Esophagus squamous epithelium (tissue), 5 donors: Measurements from ENCODE around the gene DEPP1. TPM values are rescaled to one million over a fixed set of nuclear protein-coding genes. Genes with fewer than 3 reads are reported as not detected.

Source experiments
- DNase-seq: peaks from one replicate; lab custom pipeline; 2025; lab: John Stamatoyannopoulos, UW
- H3K27ac ChIP-seq, 4 donors: fragments of 200-600 bp; sonication (generic); one replicate each; pipeline ENCODE4 v1.5.1; 2016 to 2019; ENCODE audit warnings: mild to moderate bottlenecking in 1 of 4
- H3K27me3 ChIP-seq, 4 donors: fragments of 200-600 bp; sonication (generic); 1 replicate in 3 of 4; 2 replicates in 1 of 4; pipeline versions ENCODE4 v1.5.1 to v1.6.0; 2017 to 2021; ENCODE audit warnings: antibody characterized with exemption in 1 of 4
- H3K36me3 ChIP-seq, 3 donors: fragments of 200-600 bp; sonication (generic); one replicate each; pipeline ENCODE4 v1.5.1; 2016 to 2019
- H3K4me1 ChIP-seq, 3 donors: fragments of 200-600 bp; sonication (generic); one replicate each; pipeline ENCODE4 v1.5.1; 2017 to 2019
- H3K4me3 ChIP-seq, 4 donors: fragments of 200-600 bp; sonication (generic); 1 replicate in 3 of 4; 2 replicates in 1 of 4; pipeline ENCODE4 v1.5.1; 2016 to 2019; ENCODE audit warnings: mild to moderate bottlenecking in 2 of 4, moderate library complexity in 1 of 4
- H3K9me3 ChIP-seq, 3 donors: fragments of 200-600 bp; sonication (generic); one replicate each; pipeline ENCODE4 v1.5.1; 2016 to 2019
- POLR2A ChIP-seq, 4 donors: fragments of 450-650 bp; IDR thresholded peaks; one replicate each; pipeline ENCODE4 v1.6.1; 2017; ENCODE audit warnings: antibody characterized with exemption in 4 of 4, mild to moderate bottlenecking in 4 of 4, moderate library complexity in 3 of 4
- WGBS, 2 donors: methylation state at CpG; one replicate each; pipeline ENCODE4 v1.1.5; 2018; 5-methylcytosine and 5-hydroxymethylcytosine counted together
- intact Hi-C: fragments of 100-400 bp; cut with DNase I; formaldehyde crosslinking; loops from one replicate; pipeline ENCODE4 v1.15.0; 2022
- total RNA-seq, 4 donors: library from RNA; depleted of rRNA; stranded (reverse); fragments of >200 nt; gene quantifications; one replicate each; pipeline ENCODE4 v1.1.0, GENCODE V29; 2016
- TF ChIP-seq, protein P1 (sequence below), 6 experiments: fragments of 450-650 bp in 4 of 6; fragments of 200-600 bp in 2 of 6; sonication (generic) in 2 of 6; IDR thresholded peaks; one replicate each; pipeline ENCODE4 v1.5.1; 2016 to 2019; ENCODE audit warnings: antibody characterized with exemption in 6 of 6, mild to moderate bottlenecking in 4 of 6, moderate library complexity in 4 of 6
- donor health status: DM: yes; HTN: yes; CAD: no.

DEPP1 gene
- total RNA-seq, 4 donors from 2014 or later: 2.5 to 116 (median 27.5) TPM

DNA sequence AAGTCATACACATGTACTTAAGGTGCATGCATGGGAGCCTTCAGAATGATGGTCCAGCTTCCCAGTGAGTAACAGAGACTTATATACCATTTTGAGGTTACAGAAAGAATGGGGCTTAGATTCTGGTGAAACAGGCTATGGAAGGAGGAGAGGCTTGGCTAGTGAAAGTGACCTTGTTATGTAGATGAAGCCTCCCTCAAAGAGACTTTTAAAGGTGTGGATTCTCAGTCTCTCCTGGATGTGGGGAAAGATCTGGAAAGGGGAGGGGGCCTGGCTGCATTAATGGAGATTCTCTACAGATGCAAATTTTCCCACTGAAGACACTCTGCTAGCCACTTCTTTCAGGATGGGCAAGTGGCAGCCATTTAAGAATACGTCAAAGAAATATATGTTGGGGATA, 13.5 kb downstream of the DEPP1 start:
- no peak for DNase-seq
- intact Hi-C loops: no loop called here
- 86 to 100% methylated on average over 1 of the region's 1 CpG for WGBS, 2 donors
- Histone ChIP-seq H3K4me3 (no peak overlapping the region), H3K36me3 (peaks cover 0 to 5% (median 0%) of the 10 kb centered on the region in 3 donors), H3K27me3 (no peaks in the 10 kb centered on the region), H3K9me3 (no peaks in the 10 kb centered on the region), H3K4me1 (peaks cover 15 to 94% (median 48%) of the 10 kb centered on the region in 3 donors), H3K27ac (peak overlapping the region in 2 of 4 donors; percentile 70 to 92)
- no peak for TF ChIP-seq POLR2A (IDR thresholded peaks at IDR 0.05)
- TF ChIP-seq, protein P1, sequence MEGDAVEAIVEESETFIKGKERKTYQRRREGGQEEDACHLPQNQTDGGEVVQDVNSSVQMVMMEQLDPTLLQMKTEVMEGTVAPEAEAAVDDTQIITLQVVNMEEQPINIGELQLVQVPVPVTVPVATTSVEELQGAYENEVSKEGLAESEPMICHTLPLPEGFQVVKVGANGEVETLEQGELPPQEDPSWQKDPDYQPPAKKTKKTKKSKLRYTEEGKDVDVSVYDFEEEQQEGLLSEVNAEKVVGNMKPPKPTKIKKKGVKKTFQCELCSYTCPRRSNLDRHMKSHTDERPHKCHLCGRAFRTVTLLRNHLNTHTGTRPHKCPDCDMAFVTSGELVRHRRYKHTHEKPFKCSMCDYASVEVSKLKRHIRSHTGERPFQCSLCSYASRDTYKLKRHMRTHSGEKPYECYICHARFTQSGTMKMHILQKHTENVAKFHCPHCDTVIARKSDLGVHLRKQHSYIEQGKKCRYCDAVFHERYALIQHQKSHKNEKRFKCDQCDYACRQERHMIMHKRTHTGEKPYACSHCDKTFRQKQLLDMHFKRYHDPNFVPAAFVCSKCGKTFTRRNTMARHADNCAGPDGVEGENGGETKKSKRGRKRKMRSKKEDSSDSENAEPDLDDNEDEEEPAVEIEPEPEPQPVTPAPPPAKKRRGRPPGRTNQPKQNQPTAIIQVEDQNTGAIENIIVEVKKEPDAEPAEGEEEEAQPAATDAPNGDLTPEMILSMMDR (IDR thresholded peaks at IDR 0.05): no peak

DNA sequence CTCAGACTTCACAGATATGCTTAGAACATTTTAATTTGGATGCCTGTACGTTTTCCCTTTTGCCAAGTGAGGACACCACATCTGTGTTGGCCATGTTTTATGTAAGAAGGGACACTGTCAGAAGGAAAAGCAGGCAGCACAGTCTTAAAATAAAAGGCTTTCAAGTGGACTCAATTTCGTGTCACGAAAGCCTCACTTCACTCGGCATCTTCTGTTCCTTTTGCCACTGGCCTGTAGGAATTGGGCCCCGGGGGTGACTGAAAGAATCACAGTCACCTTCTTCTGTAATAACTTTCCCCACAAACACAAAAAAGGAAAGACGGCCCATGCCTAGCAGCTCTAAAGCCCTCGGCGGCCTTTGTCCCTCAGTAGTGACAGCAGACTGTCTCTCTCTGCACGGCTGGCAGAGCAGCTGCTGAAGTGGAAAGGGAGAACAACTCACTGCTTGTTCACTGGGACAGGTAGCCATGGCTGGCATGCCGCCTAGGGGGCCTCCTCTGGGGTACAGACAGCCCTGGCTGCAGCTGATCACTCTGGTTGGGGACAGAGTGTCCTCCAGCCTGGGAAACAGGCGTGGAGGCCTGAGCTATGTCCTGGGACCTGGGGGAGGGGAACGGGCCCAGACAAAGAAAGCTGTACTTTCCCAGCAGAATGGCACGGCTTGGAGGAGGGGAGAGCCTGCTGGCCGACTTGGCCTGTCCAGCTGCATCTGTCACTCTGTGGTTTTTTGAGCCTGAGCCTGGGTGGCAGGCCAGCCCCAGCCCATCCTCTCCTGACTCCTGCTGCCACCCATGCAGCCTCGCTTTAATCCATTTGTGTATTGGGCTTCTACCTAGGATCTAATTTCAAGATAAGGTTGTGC, 14.6 kb downstream of the DEPP1 start:
- H3K4me1 ChIP-seq: peaks cover 16 to 94% (median 52%) of the 10 kb centered on the region in 3 donors
- no peaks in the 10 kb centered on the region for H3K9me3 ChIP-seq
- no peaks in the 10 kb centered on the region for H3K36me3 ChIP-seq
- peak overlapping the region in 1 of 4 donors; percentile 72 for H3K4me3 ChIP-seq
- intact Hi-C loops: no loop called here
- DNase-seq: no peak
- no peaks in the 10 kb centered on the region for H3K27me3 ChIP-seq
- TF ChIP-seq, protein P1 (IDR thresholded peaks at IDR 0.05): no peak
- peak in 1 of 4 donors; percentile 24 for TF ChIP-seq POLR2A (IDR thresholded peaks at IDR 0.05)
- peak overlapping the region; percentile 27 to 92 (median 67) for H3K27ac ChIP-seq
- 60 to 79% methylated on average over 7 to 10 of the region's 15 CpGs for WGBS, 2 donors

DNA sequence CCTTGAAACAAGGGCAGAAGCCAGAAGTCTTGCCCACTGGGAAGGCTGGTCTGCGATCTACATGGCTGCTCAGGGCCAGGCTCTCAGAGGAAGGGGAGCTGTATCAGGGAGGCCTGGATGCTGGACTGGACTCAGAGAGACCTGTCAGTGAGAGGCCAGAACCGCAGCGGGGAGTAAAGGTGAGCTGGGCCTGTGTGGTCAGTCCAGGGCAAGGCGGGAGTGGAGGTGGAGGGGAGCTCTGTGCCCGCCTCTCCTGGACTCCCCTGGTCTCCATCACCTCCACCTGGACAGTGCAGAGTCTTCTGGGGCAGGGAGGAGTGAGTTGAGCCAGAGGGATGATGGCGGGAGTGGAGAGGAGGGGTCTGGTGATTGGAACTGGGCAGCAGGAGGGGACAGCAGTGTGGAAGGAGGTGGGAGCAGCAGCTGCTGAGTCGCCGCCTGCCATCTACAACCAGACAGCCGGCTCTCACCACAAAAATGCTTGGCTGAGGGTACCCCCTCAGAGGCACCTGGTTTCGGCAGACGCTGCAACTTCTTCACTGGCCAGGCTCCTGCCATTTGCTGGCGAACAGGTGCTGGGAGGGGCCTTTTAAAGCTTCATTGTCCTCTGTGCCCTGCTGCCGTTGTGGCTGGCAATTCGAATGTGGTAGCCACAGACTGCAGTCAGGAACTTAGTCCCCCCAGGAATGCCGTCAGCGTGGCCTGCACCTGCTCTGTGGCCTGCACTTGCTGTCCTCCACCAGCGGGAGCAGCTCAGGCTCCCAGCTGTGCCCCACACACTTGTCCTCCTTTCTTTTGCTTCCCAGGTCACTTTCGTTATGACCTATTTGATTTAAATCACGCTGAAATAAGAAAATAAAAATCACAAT, 15.5 kb downstream of the DEPP1 start:
- Histone ChIP-seq H3K36me3 (no peaks in the 10 kb centered on the region), H3K27me3 (no peaks in the 10 kb centered on the region), H3K27ac (peak overlapping the region; percentile 16 to 92 (median 67)), H3K4me1 (peaks cover 20 to 94% (median 50%) of the 10 kb centered on the region in 3 donors), H3K9me3 (no peaks in the 10 kb centered on the region), H3K4me3 (peak overlapping the region in 1 of 4 donors; percentile 72)
- intact Hi-C loops: no loop called here
- TF ChIP-seq, protein P1 (IDR thresholded peaks at IDR 0.05): peak in 1 of 6 experiments; percentile 8
- no peak for TF ChIP-seq POLR2A (IDR thresholded peaks at IDR 0.05)
- WGBS, 2 donors: 80 to 90% methylated on average over 15 to 18 of the region's 19 CpGs
- no peak for DNase-seq

DNA sequence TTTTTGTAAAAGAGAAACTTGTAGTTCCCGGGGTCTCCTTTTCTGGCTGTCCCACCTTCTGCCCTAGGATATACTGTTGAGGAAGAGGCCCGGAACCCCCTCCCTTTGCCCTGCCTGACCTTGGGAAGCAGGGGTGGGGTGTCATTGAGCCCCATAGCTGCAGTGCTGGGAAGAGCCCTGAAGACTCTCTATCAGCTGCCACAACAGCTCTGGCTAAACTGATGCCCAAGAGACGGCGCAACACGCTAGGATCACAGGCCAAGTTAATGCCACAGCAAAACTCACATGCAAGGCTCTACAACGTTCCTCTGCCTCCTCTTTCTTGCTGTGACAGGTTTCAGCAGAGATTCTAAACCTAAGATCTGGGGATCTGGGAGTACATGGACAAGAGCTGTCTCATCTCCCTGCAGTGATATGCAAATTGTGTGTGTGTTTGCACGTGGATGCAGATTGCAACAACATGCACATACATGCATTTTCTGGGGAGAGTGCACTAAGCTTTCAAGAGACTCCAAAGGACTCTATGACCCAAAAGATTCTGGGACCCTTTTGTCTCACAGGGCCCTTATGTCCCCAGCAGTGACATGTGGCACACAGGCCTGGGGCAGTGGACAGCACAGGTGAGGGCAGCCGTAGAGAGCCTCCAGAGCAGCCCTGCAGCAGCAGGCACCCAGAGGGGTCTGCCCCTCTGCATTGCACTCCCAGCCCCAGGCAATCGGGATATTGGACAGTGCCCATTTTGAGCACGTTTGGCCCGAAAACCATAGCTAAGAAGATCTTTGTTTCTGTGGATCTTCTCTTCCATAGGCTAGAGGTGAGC, 16.5 kb downstream of the DEPP1 start:
- Histone ChIP-seq H3K4me1 (peaks cover 11 to 94% (median 48%) of the 10 kb centered on the region in 3 donors), H3K27ac (peak overlapping the region; percentile 16 to 92 (median 78)), H3K27me3 (no peaks in the 10 kb centered on the region), H3K4me3 (peak overlapping the region in 3 of 4 donors; percentile 10 to 82 (median 72)), H3K9me3 (no peaks in the 10 kb centered on the region), H3K36me3 (no peaks in the 10 kb centered on the region)
- 52 to 73% methylated on average over 8 to 10 of the region's 11 CpGs for WGBS, 2 donors
- TF ChIP-seq, protein P1 (IDR thresholded peaks at IDR 0.05): no peak
- no peak for TF ChIP-seq POLR2A (IDR thresholded peaks at IDR 0.05)
- DNase-seq: no peak
- intact Hi-C loops: no loop called here
